ENCODE results near the gene MYO10.

DNA sequence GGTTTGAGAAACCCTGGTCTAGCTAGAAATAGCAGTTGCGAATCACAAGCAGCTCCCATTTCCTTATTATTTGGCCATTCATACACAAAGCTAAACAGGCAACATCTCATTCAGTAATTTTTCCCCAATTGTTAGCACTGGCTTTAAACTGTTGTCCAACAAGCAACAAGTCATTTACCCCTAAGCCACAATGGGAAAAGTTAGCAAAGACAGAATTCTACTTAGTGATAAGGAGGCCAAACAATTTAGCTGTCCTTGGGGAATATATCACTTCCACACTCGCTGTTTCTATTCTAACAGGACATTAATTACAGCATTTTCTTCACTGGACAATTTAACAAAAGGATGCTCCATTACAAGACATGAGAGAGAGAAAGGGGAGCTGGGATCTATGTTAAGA, 2.8 kb downstream of the MYO10 start:
- TF ChIP-seq SP4 (IDR thresholded peaks at IDR 0.05; ENCODE audit: low read length) (no peak), CREB1 (IDR thresholded peaks at IDR 0.05) (no peak), POLR2A (IDR thresholded peaks at IDR 0.05; ENCODE audit: control extremely low read depth in 1 of 2, low read depth in 2 of 2, low read length in 2 of 2) (no peak), MAX (IDR thresholded peaks at IDR 0.05) (no peak), EZH2 (IDR thresholded peaks at IDR 0.05; ENCODE audit: low read depth, low read length, severe bottlenecking) (no peak), JUND (IDR thresholded peaks at IDR 0.05; ENCODE audit: low read length) (no peak), EP300 (IDR thresholded peaks at IDR 0.05; ENCODE audit: borderline replicate concordance in 1 of 2, low read depth in 2 of 2, low read length in 2 of 2) (no peak)
- TF ChIP-seq, protein P1, sequence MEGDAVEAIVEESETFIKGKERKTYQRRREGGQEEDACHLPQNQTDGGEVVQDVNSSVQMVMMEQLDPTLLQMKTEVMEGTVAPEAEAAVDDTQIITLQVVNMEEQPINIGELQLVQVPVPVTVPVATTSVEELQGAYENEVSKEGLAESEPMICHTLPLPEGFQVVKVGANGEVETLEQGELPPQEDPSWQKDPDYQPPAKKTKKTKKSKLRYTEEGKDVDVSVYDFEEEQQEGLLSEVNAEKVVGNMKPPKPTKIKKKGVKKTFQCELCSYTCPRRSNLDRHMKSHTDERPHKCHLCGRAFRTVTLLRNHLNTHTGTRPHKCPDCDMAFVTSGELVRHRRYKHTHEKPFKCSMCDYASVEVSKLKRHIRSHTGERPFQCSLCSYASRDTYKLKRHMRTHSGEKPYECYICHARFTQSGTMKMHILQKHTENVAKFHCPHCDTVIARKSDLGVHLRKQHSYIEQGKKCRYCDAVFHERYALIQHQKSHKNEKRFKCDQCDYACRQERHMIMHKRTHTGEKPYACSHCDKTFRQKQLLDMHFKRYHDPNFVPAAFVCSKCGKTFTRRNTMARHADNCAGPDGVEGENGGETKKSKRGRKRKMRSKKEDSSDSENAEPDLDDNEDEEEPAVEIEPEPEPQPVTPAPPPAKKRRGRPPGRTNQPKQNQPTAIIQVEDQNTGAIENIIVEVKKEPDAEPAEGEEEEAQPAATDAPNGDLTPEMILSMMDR (IDR thresholded peaks at IDR 0.05; ENCODE audit: control extremely low read depth in 1 of 3, insufficient read depth in 1 of 3, low read depth in 1 of 3, low read length in 3 of 3), result no peak
